SH-SY5Y (cell line): ENCODE measurements around the gene TCF15.

Source experiments
- GATA2 ChIP-seq: IDR thresholded peaks from 2 replicates; pipeline ENCODE4 v1.6.1; 2011; ENCODE audit warnings: mild to moderate bottlenecking, low read depth, low read length
- GATA3 ChIP-seq: IDR thresholded peaks from 2 replicates; pipeline ENCODE4 v1.6.1; 2011; ENCODE audit warnings: low read depth, mild to moderate bottlenecking, low read length, moderate library complexity

DNA sequence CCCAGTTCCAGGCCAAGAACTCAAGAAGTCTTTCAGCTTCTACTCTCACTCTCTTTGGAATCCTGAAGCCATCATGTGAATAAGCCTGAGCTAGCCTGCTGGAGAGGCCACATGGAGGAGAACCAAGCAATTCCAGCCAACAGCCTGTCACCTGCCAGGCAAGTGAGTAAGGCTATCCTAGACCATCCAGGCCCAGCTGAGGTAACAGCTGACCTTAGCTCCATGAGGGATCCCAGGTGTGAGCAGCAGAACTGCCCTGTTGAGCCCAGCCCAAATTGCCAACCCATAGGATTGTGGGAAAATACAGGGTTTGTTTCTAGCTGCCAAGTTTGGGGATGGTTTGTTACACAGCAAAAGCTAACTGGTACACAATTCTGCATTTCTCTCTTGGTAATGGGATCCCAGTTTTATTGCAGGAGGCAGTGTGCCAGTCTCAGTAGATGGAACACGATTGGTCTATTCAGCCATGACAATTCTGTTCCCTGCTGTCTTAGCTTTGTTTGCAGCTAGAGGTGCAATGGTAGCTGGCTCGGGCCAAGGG, 37.4 kb upstream of the TCF15 start:
- TF ChIP-seq GATA2 (no peak), GATA3 (no peak)
